H9 (cell line): ENCODE measurements around the gene SLC5A1. TPM values are rescaled to one million over a fixed set of nuclear protein-coding genes. Genes with fewer than 3 reads are reported as not detected.
"Not testable (repeated sequence)": the region's sequence is repeated elsewhere in the genome, so short reads cannot be mapped to it uniquely, and the experiment has no call there.

Source experiments
- DNase-seq: peaks from one replicate; pipeline ENCODE4 v3.0.0-alpha.2; 2017
- H2AFZ ChIP-seq: one replicate; pipeline ENCODE4 v1.6.1; 2013; ENCODE audit warnings: mild to moderate bottlenecking, low read length, control low read depth, moderate library complexity
- H2AK5ac ChIP-seq: 2 replicates; pipeline ENCODE4 v1.6.1; 2013; ENCODE audit warnings: low read length, control low read depth, mixed read lengths; ENCODE audit not compliant: insufficient read length
- H2BK120ac ChIP-seq: one replicate; pipeline ENCODE4 v1.6.1; 2013; ENCODE audit warnings: low read depth, mild to moderate bottlenecking, low read length, control low read depth, inconsistent platforms; ENCODE audit not compliant: poor library complexity, severe bottlenecking
- H2BK12ac ChIP-seq: 2 replicates; pipeline ENCODE4 v1.6.1; 2013; ENCODE audit warnings: low read length, control low read depth, mixed read lengths, low read depth; ENCODE audit not compliant: insufficient read length
- H2BK15ac ChIP-seq: 2 replicates; pipeline ENCODE4 v1.6.1; 2013; ENCODE audit warnings: low read depth, low read length, control low read depth
- H2BK20ac ChIP-seq: one replicate; pipeline ENCODE4 v1.6.1; 2013; ENCODE audit warnings: low read depth, mild to moderate bottlenecking, low read length, control low read depth, inconsistent platforms; ENCODE audit not compliant: poor library complexity, severe bottlenecking
- H2BK5ac ChIP-seq: 2 replicates; pipeline ENCODE4 v1.6.1; 2013; ENCODE audit warnings: low read length, control low read depth, mixed read lengths; ENCODE audit not compliant: insufficient read length
- H3K14ac ChIP-seq: 2 replicates; pipeline ENCODE4 v1.6.1; 2013; ENCODE audit warnings: low read length, control low read depth; ENCODE audit not compliant: insufficient read depth
- H3K18ac ChIP-seq: 2 replicates; pipeline ENCODE4 v1.6.1; 2013; ENCODE audit warnings: low read depth, mild to moderate bottlenecking, mixed read lengths, low read length, control low read depth; ENCODE audit not compliant: insufficient read length
- H3K23ac ChIP-seq: 2 replicates; pipeline ENCODE4 v1.6.1; 2013; ENCODE audit warnings: low read length, control low read depth, mixed read lengths, low read depth; ENCODE audit not compliant: insufficient read length
- H3K23me2 ChIP-seq: 2 replicates; pipeline ENCODE4 v1.6.1; 2013; ENCODE audit warnings: low read depth, mild to moderate bottlenecking, mixed read lengths, low read length, control low read depth; ENCODE audit not compliant: insufficient read length, poor library complexity, severe bottlenecking
- H3K27ac ChIP-seq: 2 replicates; pipeline ENCODE4 v1.5.1; 2013; ENCODE audit warnings: low read length, control low read depth, mixed read lengths, low read depth; ENCODE audit not compliant: insufficient read length
- H3K27me3 ChIP-seq: 2 replicates; pipeline ENCODE4 v1.6.1; 2013; ENCODE audit warnings: low read length, control low read depth, inconsistent platforms; ENCODE audit not compliant: insufficient read depth
- H3K4ac ChIP-seq: 2 replicates; pipeline ENCODE4 v1.6.1; 2013; ENCODE audit warnings: low read depth, mild to moderate bottlenecking, control low read depth, inconsistent platforms, low read length, moderate library complexity
- H3K4me1 ChIP-seq: 2 replicates; pipeline ENCODE4 v1.6.1; 2013; ENCODE audit warnings: low read length, control low read depth, inconsistent platforms; ENCODE audit not compliant: insufficient read depth
- H3K4me2 ChIP-seq: 2 replicates; pipeline ENCODE4 v1.6.1; 2013; ENCODE audit warnings: low read length, control low read depth, mixed read lengths; ENCODE audit not compliant: insufficient read length, insufficient read depth
- H3K56ac ChIP-seq: 2 replicates; pipeline ENCODE4 v1.6.1; 2013; ENCODE audit warnings: low read depth, mild to moderate bottlenecking, mixed read lengths, low read length, control low read depth; ENCODE audit not compliant: insufficient read length
- H3K79me1 ChIP-seq: 2 replicates; pipeline ENCODE4 v1.6.1; 2013; ENCODE audit warnings: low read depth, mild to moderate bottlenecking, moderate library complexity, low read length, control low read depth, inconsistent platforms; ENCODE audit not compliant: insufficient read depth, poor library complexity, severe bottlenecking
- H3K79me2 ChIP-seq: 2 replicates; pipeline ENCODE4 v1.6.1; 2013; ENCODE audit warnings: low read length, control low read depth, inconsistent platforms; ENCODE audit not compliant: insufficient read depth
- H3K9ac ChIP-seq: 2 replicates; pipeline ENCODE4 v1.6.1; 2013; ENCODE audit warnings: low read length, control low read depth, mixed read lengths; ENCODE audit not compliant: insufficient read length; ENCODE audit errors: extremely low read depth
- H3K9me3 ChIP-seq: one replicate; pipeline ENCODE4 v1.6.1; 2013; ENCODE audit warnings: low read depth, low read length, inconsistent platforms; ENCODE audit not compliant: control insufficient read depth
- H3T11ph ChIP-seq: one replicate; pipeline ENCODE4 v1.6.1; 2013; ENCODE audit warnings: mild to moderate bottlenecking, low read length, control low read depth, inconsistent platforms
- H4K20me1 ChIP-seq: one replicate; pipeline ENCODE4 v1.6.1; 2013; ENCODE audit not compliant: control insufficient read depth, insufficient read length, insufficient read depth
- H4K5ac ChIP-seq: 2 replicates; pipeline ENCODE4 v1.6.1; 2013; ENCODE audit warnings: low read depth, mild to moderate bottlenecking, mixed read lengths, low read length, control low read depth; ENCODE audit not compliant: insufficient read length
- H4K8ac ChIP-seq: replicated peaks from 2 replicates; pipeline ENCODE4 v1.6.1; 2013; ENCODE audit warnings: low read length, control low read depth, mixed read lengths, low read depth; ENCODE audit not compliant: insufficient read length
- H4K91ac ChIP-seq: 2 replicates; pipeline ENCODE4 v1.6.1; 2013; ENCODE audit warnings: low read depth, mild to moderate bottlenecking, moderate library complexity, mixed read lengths, low read length, control low read depth; ENCODE audit not compliant: insufficient read length
- H3K27ac Mint-ChIP-seq, 3 experiments: 2 replicates in 2 of 3; 3 replicates in 1 of 3; pipeline ENCODE4 v1.8.0; 2020 to 2021; ENCODE audit warnings: mixed read lengths in 3 of 3, mild to moderate bottlenecking in 1 of 3, moderate library complexity in 1 of 3
- H3K27me3 Mint-ChIP-seq: 2 replicates; pipeline ENCODE4 v1.8.0; 2021; ENCODE audit warnings: low read depth, mild to moderate bottlenecking, moderate library complexity, mixed read lengths
- H3K36me3 Mint-ChIP-seq, 3 experiments: 2 replicates in 2 of 3; 3 replicates in 1 of 3; pipeline ENCODE4 v1.8.0; 2020 to 2021; ENCODE audit warnings: low read depth in 3 of 3, mixed read lengths in 3 of 3; ENCODE audit not compliant: insufficient read depth in 1 of 3
- H3K4me1 Mint-ChIP-seq, 2 experiments: 2 replicates each; pipeline ENCODE4 v1.8.0; 2020; ENCODE audit warnings: mixed read lengths in 2 of 2
- H3K4me3 Mint-ChIP-seq, 2 experiments: 2 replicates in 1 of 2; 3 replicates in 1 of 2; pipeline ENCODE4 v1.8.0; 2020 to 2021; ENCODE audit warnings: mild to moderate bottlenecking in 2 of 2, mixed read lengths in 2 of 2, moderate library complexity in 1 of 2
- H3K9me3 Mint-ChIP-seq, 2 experiments: 2 replicates in 1 of 2; 3 replicates in 1 of 2; pipeline ENCODE4 v1.8.0; 2020; ENCODE audit warnings: mild to moderate bottlenecking in 2 of 2, mixed read lengths in 2 of 2, moderate library complexity in 1 of 2
- WGBS: extraction: QIAGEN DNeasy Blood & Tissue Kit; methylation state at CpG from one replicate; pipeline ENCODE4 v1.1.7; 2013; ENCODE audit warnings: missing lambda C conversion rate, low lambda C conversion rate, mixed read lengths; ENCODE audit not compliant: insufficient read length; ENCODE audit errors: extremely low coverage; 5-methylcytosine and 5-hydroxymethylcytosine counted together
- total RNA-seq: library from RNA; stranded (reverse); gene quantifications from 2 replicates; pipeline ENCODE4 v1.2.1, GENCODE V29; 2021

SLC5A1 gene
- total RNA-seq, 1 experiment from 2014 or later: not detected

GRCh38 chr22:32148372-32148771, 105.3 kb downstream of the SLC5A1 start:
- not testable (repeated sequence) for H3K27ac Mint-ChIP-seq, H3K23ac ChIP-seq, H3K9me3 Mint-ChIP-seq

GRCh38 chr22:32150647-32151046, 107.6 kb downstream of the SLC5A1 start:
- not testable (repeated sequence) for DNase-seq, H3K9ac ChIP-seq, H4K8ac ChIP-seq, H3K23me2 ChIP-seq, H3T11ph ChIP-seq, H4K5ac ChIP-seq, H3K9me3 Mint-ChIP-seq, H3K4me3 Mint-ChIP-seq, H3K4ac ChIP-seq, H3K79me1 ChIP-seq, H3K27ac Mint-ChIP-seq, H2BK12ac ChIP-seq, H3K56ac ChIP-seq, H3K18ac ChIP-seq, H3K23ac ChIP-seq, H2AFZ ChIP-seq, H3K36me3 Mint-ChIP-seq, H2BK15ac ChIP-seq, H3K4me2 ChIP-seq, H3K79me2 ChIP-seq, H3K14ac ChIP-seq, H4K91ac ChIP-seq, H2BK20ac ChIP-seq, H2BK5ac ChIP-seq, H2AK5ac ChIP-seq, H3K9me3 ChIP-seq, H3K4me1 ChIP-seq, H2BK120ac ChIP-seq, H3K27me3 ChIP-seq, H4K20me1 ChIP-seq, H3K27ac ChIP-seq
- WGBS: no CpG with 5 or more reads among the region's 7 CpGs
- peaks cover 16% of the 10 kb centered on the region for H3K27me3 Mint-ChIP-seq
- H3K4me1 Mint-ChIP-seq: peaks cover 18 to 21% of the 10 kb centered on the region in 2 experiments

More at GRCh38 chr22:32148372-32148771, 105.3 kb downstream of the SLC5A1 start:
- H2AFZ ChIP-seq, H2BK20ac ChIP-seq, H3K4me2 ChIP-seq, H3K27ac ChIP-seq, H2BK15ac ChIP-seq, H3K14ac ChIP-seq, DNase-seq, H2BK5ac ChIP-seq, H3K27me3 ChIP-seq, H3K27me3 Mint-ChIP-seq, H4K91ac ChIP-seq, H3K36me3 Mint-ChIP-seq, H3K4me3 Mint-ChIP-seq, H3K4ac ChIP-seq, H3K23me2 ChIP-seq, H3T11ph ChIP-seq, H4K8ac ChIP-seq, H2BK12ac ChIP-seq, H3K79me1 ChIP-seq, H3K18ac ChIP-seq, H3K56ac ChIP-seq, H4K5ac ChIP-seq, H3K9me3 ChIP-seq, H2BK120ac ChIP-seq, H3K9ac ChIP-seq, H2AK5ac ChIP-seq, H3K79me2 ChIP-seq, H3K4me1 ChIP-seq, H4K20me1 ChIP-seq: not testable (repeated sequence)
- WGBS: 100% methylated on average over 1 of the region's 4 CpGs
- peaks cover 18 to 21% of the 10 kb centered on the region in 2 experiments for H3K4me1 Mint-ChIP-seq
